Erythroblast (primary cell): ENCODE measurements around the gene TACC3.

Experiments used
- GATA1 ChIP-seq: IDR thresholded peaks from 2 replicates; pipeline ENCODE4 v1.6.1; 2011; ENCODE audit warnings: low read depth, mild to moderate bottlenecking, control low read depth, low read length, moderate library complexity
- POLR2A ChIP-seq: IDR thresholded peaks from 2 replicates; pipeline ENCODE4 v1.6.1; 2011; ENCODE audit warnings: mild to moderate bottlenecking, low read length

DNA sequence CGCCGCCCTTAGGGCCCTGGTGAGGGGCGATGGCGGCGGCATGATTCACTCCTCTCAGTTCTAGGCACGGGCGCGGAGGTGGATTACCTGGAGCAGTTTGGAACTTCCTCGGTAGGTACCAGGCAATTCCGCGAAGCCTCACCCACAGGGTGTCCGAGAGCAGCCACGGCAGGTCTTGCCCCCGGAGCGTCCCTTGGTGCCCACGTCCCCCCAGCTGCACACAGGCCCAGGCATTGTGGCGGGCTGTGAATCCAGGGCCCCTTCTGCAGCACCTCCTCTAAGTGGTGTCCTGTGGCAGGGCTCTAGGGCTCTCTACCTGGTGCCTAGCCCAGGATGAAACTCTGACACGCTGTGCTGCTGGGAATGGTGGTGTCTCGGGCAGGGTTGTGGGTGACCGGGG is 13.9 kb downstream of the TACC3 start:
- no peak for TF ChIP-seq POLR2A
- no peak for TF ChIP-seq GATA1
